Stimulated activated CD8-positive, alpha-beta memory T cell treated with anti-CD3 and anti-CD28 coated beads, Interleukin-12 subunit alpha, Interleukin-12 subunit beta, amount 100 ng/mL, for 24 hours (primary cell): Measurements from ENCODE around the gene RARS2.

Experiments
- DNase-seq: peaks from one replicate; pipeline ENCODE4 v3.0.0-alpha.2; 2020; ENCODE audit errors: extremely low read depth

Gene RARS2

DNA sequence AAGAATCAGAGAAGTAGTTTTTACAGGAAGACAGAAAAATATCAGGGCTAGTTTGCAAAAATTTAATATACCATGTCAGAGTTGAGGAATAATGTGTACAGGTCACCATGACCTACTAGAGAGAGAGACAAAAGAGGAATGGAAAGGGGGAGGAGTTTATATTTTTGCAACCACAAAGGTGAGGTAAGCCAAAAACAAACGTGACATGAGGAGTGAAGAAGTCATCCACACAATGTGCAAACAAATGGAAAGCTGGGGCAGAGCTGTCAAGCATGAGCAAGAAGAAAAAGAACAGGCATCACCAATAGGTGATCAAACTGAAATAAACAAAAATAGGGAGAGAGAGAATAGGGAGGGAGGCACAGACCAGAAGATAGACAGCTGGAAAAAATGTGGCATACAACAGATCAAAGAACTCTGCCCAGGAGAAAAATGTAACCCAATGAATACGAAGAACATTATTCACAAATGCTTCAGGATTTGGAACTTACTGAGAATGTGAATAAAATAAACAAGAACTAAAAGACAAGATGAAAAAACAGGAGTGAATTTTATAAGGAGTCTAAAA is 15.5 kb downstream of the RARS2 start:
- no peak for DNase-seq

DNA sequence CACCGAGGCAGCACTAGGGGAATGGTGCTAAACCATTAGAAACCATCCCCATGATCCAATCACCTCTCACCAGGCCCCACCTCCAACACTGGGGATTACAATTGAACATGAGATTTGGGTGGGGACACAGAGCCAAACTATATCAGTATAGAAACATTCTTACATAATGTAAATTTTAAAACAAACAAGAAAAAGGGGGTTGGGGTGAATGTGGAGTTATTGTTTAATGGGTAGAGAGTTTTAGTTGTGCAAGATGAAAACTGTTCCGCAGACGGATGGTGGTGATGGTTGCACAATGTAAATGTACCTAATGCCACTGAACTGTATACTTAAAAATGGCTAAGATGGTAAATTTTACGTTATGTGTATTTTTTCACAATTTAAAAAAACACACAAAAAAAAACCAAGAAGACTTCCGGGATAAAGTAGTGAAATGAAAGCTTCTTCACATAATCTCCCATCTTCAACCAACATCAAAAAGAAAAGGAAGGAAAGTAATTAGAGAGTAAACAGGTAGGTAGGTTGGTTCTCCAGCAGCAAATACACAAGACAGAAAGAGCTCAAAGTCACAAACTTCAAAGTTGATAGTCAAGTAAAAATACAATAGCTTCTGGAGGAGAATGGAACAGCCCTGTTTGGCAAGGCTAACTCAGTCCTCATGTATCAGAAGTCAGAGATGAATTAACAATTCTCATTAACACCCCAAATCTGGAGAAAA is 16.3 kb downstream of the RARS2 start:
- no peak for DNase-seq

DNA sequence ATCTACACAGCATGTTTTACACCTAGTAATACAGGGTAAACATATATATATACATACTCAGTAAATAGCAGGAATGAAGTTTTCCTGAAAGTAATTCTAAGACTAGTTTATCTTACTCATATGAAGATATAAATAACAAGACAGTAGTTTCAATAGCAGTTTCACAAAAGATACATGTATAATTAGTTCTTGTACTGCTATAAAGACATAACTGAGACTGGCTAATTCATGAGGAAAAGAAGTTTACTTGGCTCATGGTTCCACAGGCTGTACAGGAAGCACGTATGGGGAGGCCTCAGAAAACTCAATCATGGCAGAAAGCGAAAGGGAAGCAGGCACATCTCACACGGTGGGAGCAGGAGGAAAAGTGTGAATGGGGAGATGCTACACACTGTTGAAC is 16.9 kb downstream of the RARS2 start:
- DNase-seq = no peak

DNA sequence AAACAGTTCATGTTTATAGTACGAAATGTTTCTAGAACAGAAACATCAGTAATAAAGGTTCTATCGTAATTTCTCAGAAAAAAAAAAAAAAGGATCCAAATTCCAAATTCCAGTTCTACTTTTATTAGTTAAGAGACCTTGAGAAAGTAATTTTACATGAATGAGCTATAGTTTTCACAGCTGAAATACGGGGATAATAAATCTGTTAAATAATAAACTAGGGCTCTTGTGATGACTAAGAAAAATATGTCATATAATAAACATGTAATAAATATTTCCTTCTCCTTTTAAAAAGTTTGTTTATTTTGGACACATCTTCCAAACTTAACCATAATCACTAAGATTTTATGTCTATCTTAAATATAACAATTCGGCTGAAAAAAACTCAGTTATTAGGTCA is 17.8 kb downstream of the RARS2 start:
- no peak for DNase-seq

DNA sequence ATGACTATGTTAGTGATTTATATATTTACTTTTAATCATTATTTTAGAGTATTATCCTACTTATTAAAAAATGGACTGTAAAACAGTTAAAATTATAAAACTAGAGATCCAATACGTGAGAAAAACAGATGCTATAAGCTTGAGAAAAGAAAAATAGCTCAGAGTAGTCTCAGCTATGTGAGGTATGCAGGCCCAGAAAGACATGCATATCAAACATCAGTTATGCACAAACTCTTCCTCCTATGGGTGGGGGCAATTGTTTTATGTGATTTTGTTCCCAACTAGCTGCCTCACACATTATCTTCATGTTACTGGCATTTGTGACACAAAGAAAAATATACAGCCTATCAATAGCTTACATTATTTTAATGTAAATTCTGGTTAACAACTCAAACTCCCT is 28.8 kb downstream of the RARS2 start:
- DNase-seq = no peak

DNA sequence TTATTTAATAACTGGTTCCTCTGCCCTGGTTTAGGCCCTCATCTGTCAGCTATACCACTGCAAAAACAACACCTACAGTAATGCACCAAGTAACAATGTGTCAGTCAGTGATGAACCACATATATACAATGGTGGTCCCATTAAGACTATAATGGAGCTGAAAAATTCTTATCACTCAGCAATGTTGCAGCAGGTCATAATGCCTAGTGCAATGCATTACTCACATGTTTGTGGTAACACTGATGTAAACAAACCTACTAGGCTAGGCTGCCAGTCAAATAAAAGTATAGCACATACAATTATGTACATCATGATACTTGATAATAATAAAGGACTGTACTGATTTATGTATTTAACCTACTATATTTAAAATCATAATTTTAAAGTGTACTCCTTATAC is 31.3 kb downstream of the RARS2 start:
- no peak for DNase-seq

DNA sequence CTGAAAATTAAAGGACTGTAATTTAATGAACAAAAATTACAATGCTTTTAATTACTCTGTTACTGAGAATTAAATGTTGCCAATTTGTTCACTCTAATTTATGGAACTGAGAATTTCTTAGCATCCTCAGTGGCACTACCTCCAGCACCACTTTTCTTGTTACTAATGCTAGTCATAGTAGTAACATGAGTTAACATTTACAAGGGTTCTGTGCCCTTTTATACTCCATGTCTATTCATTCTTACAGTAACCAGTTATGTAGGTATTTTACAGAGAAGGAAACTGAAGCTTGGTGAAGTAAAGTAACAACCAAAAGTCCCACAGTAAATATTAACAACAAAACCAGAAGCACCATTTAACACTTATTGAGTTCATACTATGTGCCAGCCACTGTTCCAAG is 34.3 kb downstream of the RARS2 start:
- DNase-seq = no peak

DNA sequence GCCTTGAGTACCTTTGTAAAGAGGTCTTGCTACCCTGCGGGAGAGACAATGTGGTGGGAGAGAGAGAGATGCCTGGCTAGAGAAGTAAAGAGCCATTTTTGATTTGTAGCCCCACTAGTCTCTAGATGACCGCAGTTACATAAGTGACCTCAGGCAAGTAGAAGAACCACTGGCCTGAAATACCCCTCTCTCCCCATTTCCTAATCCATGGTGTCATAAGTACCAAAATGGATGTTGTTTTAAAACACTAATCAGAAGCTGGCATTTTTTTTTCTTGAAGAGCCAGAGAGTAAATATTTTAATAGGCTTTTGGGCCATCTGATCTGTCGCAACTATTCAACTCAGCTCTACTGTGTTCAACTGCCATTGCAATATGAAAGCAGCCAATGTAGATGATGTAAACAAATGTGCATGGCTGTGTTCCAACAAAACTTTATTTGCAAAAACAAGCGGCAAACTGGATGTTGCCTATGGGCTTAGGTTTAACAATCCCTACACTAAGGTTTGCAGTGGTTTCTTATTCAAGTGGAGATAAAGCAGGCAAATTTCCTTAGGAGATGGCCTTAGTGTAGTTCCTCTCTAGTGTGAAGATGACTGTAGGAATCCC is 36.5 kb downstream of the RARS2 start:
- no peak for DNase-seq

DNA sequence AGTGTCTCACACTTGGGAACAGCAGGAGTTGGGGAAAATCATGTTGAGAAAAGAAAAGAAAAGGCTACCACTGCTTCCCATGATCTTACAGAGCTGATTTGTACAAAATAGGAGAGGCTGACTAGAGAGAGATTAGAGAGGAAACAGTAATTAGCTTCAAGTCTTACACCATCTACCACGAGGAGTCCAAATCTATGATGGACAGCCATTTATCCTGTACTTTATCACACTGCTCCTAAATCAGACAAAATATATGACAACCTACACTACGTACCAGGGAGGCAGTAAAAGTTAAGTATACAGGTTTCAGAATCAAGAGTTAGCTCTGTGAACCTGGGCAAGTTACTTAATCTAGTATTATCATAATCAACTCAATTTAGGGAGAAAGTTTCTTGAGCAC is 38.0 kb downstream of the RARS2 start:
- DNase-seq = no peak

DNA sequence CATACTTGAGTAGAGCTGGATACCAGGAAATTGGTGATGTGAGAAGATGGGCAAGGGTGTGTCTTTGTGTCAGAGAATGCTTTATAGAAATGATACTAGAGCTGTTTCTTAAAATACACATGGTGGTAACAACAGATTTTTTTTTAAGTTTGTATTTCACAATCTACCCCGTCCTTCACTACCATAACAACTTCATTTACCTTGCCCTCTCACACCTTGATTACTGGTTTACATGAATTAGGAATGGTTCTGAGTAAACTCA is 45.4 kb downstream of the RARS2 start:
- no peak for DNase-seq

DNA sequence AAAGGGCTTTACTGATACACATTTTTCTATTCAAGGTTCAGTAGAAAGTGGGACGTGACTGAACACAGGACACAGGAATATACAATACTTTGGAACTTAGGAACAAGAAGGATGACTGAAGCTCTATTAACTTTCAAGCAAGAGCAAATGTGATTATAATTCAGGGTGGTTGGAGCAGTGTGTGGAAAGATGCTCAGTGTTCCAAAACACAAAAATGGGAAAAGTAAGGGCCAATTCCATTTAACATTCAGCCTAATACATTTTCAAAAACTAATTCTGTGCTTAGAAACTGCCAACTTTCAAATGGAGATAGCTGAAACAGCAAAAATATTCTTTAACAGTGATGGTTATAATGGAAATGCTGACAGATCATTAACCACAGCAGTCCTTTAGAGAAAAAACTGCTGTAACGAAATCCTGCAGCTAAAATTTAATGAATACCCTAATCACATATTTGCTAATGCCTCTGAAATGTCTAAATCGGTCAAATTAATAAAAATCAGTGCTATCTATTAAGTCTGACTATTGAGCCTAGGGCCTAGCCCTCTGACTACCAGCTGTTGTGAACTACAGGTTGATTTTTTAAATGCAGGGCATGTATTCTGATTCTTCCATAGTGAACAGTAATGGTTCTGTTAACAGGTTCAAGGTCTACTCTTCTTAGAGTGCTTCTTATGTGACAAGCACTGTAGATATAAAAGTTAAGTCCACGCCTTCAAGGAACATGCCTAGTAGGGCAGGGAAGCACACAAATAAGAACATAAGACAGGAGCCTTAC is 45.9 kb downstream of the RARS2 start:
- DNase-seq = no peak

DNA sequence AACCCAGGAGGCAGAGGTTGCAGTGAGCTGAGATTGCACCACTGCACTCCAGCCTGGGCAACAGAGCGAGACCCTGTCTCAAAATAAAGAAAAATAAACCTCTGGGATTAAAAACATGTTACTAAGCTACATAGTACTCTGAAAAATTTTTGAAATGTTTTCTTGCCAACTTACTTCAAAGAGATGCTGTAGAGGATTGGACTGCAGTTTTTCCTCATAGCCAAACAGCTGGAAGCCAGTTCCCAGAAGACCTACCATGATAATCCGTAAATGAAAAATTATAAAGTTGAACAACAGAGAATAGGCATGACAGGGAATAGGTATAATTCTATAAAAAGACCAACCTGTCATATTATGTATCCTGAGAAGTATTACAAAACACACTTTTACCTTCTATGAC is 48.0 kb downstream of the RARS2 start:
- DNase-seq = no peak

DNA sequence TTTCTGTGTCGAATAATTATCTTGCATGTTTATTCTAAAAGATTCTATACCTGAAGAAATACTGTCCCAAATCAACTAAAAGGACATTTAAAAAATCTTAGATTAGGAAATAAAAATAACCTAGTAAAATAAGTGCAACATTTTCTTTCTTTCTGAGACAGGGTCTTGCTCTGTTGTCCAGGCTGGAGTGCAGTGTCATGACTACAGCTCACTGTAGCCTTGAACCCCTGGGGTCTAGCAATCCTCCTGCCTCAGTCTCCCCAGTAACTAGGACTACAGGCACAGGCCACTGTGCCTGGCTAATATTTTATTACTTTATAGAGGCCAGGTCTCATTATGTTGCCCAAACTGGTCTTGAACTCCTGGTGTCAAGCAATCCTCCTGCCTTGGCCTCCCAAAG is 48.7 kb downstream of the RARS2 start:
- DNase-seq = no peak

DNA sequence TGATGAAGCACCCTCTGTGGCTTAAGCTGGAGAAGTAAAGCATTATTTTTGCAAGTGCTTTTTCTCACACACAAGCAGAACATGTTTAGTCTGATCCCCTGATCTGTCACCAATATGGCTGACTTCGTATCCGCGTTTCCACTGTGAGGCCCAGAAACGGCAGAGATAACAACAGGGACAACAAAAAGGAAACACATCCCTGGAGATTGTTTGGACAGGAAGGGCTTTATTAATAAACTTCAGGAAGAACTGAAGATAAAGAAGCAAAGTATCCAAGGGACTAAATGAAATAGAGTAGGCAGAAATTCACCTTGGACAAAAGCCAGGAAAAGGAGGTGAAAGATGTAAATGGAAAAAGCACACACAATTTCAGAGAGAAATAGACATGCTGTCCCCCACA is 49.2 kb downstream of the RARS2 start:
- no peak for DNase-seq

DNA sequence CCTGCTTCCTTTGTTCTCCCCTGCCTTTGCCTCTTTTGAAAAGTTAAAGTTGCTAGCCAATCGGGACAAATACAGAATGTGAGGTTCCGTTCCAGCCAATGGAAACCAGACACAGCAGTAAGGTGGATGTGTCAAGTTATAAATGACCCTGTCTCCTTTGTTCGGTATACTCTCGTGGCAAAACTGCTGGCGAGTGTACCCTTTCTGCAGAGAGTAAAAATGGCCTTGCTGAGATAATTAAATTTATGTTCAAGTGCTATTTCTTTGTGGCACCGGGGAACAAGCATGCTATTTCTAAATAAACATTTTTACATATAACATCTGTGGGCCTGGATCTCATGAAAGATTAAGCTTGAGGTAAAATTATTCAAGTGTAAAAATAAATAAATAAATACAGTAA is 50.2 kb downstream of the RARS2 start:
- DNase-seq = no peak

DNA sequence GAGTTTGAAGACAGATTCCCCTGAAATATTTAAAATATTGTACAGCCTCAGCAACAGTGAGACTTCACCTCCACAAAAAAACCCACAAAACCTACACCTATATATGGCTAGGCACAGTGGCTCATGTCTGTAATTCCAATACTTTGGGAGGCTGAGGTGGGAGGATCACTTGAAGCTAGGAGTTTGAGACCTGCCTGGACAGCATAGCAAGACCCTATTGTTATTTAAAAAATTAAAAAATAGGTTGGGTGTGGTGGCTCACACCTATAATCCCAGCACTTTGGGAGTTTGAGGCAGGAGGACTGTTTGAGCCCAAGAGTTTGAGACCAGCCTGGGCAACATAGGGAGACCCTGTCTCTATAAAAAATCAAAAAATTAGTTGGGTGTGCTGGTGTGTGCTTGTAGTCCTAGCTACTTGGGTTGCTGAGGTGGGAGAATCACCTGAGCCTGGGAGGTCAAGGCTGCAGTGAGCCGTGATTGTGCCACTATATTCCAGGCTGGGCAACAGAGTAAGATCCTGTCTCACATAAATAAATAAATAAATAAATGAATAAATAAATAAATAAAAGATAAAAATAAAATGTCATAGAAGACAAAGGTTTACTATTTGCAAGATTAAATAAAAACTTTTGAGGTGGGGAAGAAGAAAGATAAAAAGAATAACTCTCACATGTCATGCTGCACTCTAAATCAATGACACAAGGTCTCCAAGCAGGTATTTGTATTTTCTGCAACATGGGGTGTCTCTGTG is 51.1 kb downstream of the RARS2 start:
- no peak for DNase-seq

DNA sequence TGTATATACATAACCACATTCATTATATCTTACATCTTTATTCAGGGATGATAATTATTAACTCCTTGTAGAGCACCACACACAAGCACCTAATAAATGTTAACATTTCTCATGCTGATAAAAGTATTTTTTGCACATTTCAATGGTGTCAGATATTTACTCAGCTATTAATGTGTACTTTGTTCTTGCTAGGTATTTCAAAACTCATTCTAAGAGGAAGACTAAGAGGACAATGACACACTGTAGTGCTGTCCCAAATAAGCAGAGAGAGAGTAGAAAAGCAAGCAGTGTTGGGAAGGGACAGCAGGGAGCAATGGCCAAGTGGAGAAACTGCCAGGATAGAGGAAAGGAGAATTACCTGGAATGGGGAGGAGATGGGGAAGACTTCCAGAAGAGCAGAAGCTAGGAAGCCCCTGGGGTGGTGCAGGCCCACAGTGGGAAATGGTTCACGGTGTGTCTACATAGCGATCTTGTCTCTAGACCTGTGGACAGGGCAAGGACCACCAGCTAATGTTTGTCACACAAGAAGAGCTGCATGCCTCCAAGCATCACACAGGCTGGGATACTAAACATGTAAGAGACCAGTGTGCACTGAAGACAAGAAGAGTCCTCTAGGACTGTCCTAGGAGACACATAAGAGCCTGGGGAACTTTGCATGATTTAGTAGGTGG is 55.3 kb downstream of the RARS2 start:
- DNase-seq = no peak

DNA sequence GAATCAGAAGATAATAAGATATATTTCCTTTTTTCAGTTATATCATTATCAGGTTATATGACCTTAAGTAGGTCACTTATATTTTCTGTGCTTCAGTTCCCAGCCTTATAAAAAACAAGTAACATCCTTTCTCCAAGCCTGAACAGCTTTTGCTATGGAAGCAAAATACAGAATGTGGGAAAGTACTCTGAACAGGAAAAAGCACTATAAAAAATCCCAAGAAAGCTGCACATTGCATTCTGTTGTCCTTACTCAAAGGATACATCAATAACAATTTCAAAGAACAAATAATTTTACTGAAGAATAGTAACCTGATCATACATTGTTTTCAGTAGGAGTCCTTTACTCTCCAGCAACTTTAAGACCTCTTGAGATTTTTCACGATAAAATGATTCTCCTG is 60.6 kb downstream of the RARS2 start:
- no peak for DNase-seq

DNA sequence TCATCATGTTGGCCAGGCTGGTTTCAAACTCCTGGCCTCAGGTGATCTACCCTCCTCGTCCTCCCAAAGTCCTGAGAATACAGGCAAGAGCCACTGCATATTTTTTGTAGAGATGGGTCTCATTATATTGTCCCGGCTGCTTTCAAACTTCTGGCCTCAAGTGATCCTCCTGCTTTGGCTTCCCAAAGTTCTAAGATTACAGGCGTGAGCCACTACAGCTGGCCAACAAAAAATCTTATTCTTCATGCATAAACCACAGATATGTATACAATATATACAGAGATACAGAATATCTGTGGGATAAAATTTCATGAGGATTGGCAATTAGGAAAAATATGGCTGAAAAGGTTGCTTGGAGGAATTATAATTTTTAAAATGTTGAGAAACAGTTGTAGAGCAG is 67.1 kb downstream of the RARS2 start:
- no peak for DNase-seq

DNA sequence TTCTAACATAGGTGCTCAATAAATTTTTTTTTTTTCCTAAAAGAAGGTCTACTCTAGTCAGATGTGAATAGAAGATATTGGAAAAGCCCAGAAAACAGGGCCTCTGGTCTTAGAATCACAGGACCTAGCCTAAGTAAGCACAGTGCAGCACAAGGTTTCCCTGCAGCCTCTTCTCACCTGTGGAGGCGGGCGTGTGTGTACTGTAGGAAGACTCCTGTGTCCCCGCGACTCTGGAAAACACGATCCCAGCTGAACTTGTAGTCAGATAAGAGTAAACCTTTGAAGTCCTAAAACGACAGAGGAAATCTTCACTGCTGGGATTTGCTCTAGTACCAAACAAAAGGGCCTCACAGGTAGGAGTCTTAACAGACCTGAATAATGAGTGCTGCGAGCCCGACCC is 71.3 kb downstream of the RARS2 start:
- DNase-seq = no peak

DNA sequence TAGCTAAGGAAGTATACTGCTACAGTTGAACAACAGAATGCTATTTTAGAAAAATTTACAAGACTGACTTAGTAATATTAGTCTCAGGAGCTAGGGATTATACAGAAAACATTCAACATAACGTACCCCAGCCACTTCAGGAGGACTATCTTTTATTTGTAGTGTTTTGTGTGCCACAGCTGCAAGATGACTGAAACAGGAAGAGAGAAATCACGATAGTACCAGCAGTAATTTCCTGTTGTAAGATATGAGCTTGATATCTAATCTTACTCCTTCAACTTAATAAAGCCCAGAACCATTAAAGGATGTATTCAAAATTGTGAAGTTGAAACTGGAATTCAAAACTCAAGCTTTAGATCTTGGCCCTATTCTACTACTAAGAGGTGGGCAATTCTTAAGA is 75.0 kb downstream of the RARS2 start:
- no peak for DNase-seq

DNA sequence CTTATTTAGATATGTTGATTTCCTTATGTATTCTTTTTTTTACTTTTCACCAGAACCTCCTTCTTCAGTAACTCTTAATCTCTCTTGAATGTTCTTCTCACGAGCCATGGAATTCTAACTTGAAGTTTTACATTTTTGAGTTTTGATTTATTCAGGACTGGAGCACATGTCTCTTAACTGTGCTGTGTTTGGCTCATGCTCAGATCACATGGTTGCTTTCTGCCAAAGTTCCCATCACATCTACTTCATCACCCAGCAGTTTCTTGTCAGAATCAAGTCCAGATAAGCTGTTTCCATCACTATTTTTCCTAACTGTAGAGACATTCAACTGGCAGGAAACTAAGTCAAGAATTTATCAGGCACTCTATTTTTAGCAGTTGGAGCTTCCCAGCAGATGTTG is 85.3 kb downstream of the RARS2 start:
- DNase-seq = no peak
